LNCaP clone FGC (cell line): ENCODE data around the gene PCDH9.
A peak's percentile ranks its signal among the peaks of the same experiment; 100 is the strongest.

Experiments used
- DNase-seq: peaks from one replicate; pipeline ENCODE4 v3.0.0-alpha.2; 2011; ENCODE audit warnings: low read depth
- H3K4me3 ChIP-seq: 2 replicates; pipeline ENCODE4 v1.5.1; 2011; ENCODE audit warnings: mild to moderate bottlenecking, low read depth, low read length, control low read depth
- CTCF ChIP-seq: IDR thresholded peaks from 2 replicates; pipeline ENCODE4 v1.5.1; 2012; ENCODE audit warnings: mild to moderate bottlenecking; ENCODE audit not compliant: control insufficient read depth, insufficient read depth; ENCODE audit errors: extremely low read depth

PCDH9 gene

GRCh38 chr13:66503890-66504289, 726.2 kb downstream of the PCDH9 start:
- no peak for TF ChIP-seq CTCF
- no peak for DNase-seq
- no peak overlapping the region for H3K4me3 ChIP-seq

GRCh38 chr13:66501181-66501580, 729.0 kb downstream of the PCDH9 start:
- no peak overlapping the region for H3K4me3 ChIP-seq
- no peak for DNase-seq
- TF ChIP-seq CTCF = no peak

- DNase-seq = peak; percentile 1
- no peak overlapping the region for H3K4me3 ChIP-seq
- peak; percentile 49 for TF ChIP-seq CTCF
These were observed 737.7 kb downstream of the PCDH9 start for GRCh38 chr13:66492479-66492878.

GRCh38 chr13:66491251-66491650, 738.9 kb downstream of the PCDH9 start:
- DNase-seq = no peak
- no peak overlapping the region for H3K4me3 ChIP-seq
- TF ChIP-seq CTCF = no peak

GRCh38 chr13:66489586-66489985, 740.5 kb downstream of the PCDH9 start:
- H3K4me3 ChIP-seq = no peak overlapping the region
- TF ChIP-seq CTCF = no peak
- no peak for DNase-seq

GRCh38 chr13:66489172-66489571, 741.0 kb downstream of the PCDH9 start:
- TF ChIP-seq CTCF = no peak
- no peak for DNase-seq
- H3K4me3 ChIP-seq = no peak overlapping the region

GRCh38 chr13:66483712-66484111, 746.4 kb downstream of the PCDH9 start:
- no peak overlapping the region for H3K4me3 ChIP-seq
- DNase-seq = no peak
- TF ChIP-seq CTCF = no peak
